Neutrophil (primary cell): ENCODE measurements around the gene FLNC.

Experiments used
- H3K27ac ChIP-seq: fragments of 200-600 bp; sonication (generic); 2 replicates; pipeline ENCODE4 v1.5.1; 2016; ENCODE audit warnings: mild to moderate bottlenecking, moderate library complexity
- H3K27me3 ChIP-seq: fragments of 200-600 bp; sonication (generic); 2 replicates; pipeline ENCODE4 v1.6.0; 2016; ENCODE audit warnings: mild to moderate bottlenecking
- H3K36me3 ChIP-seq: fragments of 200-600 bp; sonication (generic); 2 replicates; pipeline ENCODE4 v1.5.1; 2017
- H3K4me1 ChIP-seq, 2 experiments: fragments of 200-600 bp in 1 of 2; sonication (generic) in 1 of 2; 1 replicate in 1 of 2; 2 replicates in 1 of 2; pipeline versions ENCODE4 v1.5.1 to v1.6.1; 2013 to 2016; ENCODE audit warnings: low read depth in 1 of 2, low read length in 1 of 2, mild to moderate bottlenecking in 1 of 2, moderate library complexity in 1 of 2; ENCODE audit not compliant: control insufficient read depth in 1 of 2, insufficient read depth in 1 of 2
- H3K4me3 ChIP-seq, 2 experiments: fragments of 200-600 bp in 1 of 2; sonication (generic) in 1 of 2; 1 replicate in 1 of 2; 2 replicates in 1 of 2; pipeline ENCODE4 v1.5.1; 2013 to 2016; ENCODE audit warnings: low read depth in 1 of 2, low read length in 1 of 2, mild to moderate bottlenecking in 1 of 2, moderate library complexity in 1 of 2
- H3K9me3 ChIP-seq: fragments of 200-600 bp; sonication (generic); 2 replicates; pipeline ENCODE4 v1.5.1; 2016
- TF ChIP-seq, protein P1 (sequence below): fragments of 200-600 bp; sonication (generic); IDR thresholded peaks from 2 replicates; pipeline ENCODE4 v1.5.1; 2016; ENCODE audit warnings: antibody characterized with exemption

FLNC gene

DNA sequence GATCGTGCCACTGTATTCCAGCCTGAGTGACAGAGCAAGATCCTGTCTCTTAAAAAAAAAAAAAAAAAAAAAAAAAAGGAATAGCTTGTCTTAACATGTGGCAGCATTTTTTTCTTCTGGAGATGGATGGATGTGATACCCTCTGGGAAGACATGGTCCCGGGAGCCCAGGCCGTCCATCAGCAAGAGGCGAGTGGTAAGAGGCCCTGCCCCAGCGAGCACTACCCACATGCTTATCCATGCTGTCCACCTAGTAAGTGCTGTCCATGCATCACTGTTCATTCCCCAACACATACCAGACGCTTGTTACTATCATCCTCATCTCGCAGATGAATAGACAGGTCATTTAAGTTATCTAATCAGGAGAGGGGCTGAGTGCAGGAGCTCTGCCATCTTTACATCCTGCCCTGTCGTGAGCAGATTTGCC lies 45.3 kb downstream of the FLNC start:
- peaks cover 24% of the 10 kb centered on the region for H3K27me3 ChIP-seq
- H3K36me3 ChIP-seq = no peaks in the 10 kb centered on the region
- no peak overlapping the region for H3K27ac ChIP-seq
- TF ChIP-seq, protein P1, sequence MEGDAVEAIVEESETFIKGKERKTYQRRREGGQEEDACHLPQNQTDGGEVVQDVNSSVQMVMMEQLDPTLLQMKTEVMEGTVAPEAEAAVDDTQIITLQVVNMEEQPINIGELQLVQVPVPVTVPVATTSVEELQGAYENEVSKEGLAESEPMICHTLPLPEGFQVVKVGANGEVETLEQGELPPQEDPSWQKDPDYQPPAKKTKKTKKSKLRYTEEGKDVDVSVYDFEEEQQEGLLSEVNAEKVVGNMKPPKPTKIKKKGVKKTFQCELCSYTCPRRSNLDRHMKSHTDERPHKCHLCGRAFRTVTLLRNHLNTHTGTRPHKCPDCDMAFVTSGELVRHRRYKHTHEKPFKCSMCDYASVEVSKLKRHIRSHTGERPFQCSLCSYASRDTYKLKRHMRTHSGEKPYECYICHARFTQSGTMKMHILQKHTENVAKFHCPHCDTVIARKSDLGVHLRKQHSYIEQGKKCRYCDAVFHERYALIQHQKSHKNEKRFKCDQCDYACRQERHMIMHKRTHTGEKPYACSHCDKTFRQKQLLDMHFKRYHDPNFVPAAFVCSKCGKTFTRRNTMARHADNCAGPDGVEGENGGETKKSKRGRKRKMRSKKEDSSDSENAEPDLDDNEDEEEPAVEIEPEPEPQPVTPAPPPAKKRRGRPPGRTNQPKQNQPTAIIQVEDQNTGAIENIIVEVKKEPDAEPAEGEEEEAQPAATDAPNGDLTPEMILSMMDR = no peak
- H3K4me1 ChIP-seq = no peaks in the 10 kb centered on the region
- H3K4me3 ChIP-seq = no peak overlapping the region
- no peaks in the 10 kb centered on the region for H3K9me3 ChIP-seq

DNA sequence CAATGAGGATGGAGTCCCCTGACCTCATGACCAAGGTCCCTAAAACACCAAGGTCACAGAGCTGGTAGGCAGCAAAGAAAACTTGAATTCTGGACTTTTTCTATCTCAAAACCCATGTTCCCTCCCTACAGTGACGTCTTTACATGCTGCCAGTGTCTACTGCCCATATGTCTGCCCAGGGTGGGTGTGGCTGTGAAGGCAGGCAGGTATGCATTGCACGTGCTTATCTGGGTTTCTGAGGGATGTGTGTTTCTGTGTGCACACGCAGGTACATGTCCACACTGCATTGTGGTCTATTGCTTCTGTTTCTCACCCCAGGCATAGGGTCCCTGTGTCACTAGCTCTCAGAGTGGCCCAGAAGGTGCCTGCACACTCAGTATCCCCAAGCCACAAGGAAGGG lies 45.9 kb downstream of the FLNC start:
- H3K9me3 ChIP-seq = no peaks in the 10 kb centered on the region
- peaks cover 18% of the 10 kb centered on the region for H3K27me3 ChIP-seq
- no peak overlapping the region for H3K4me3 ChIP-seq
- no peak overlapping the region for H3K27ac ChIP-seq
- no peaks in the 10 kb centered on the region for H3K4me1 ChIP-seq
- no peaks in the 10 kb centered on the region for H3K36me3 ChIP-seq
- TF ChIP-seq, protein P1 = no peak

DNA sequence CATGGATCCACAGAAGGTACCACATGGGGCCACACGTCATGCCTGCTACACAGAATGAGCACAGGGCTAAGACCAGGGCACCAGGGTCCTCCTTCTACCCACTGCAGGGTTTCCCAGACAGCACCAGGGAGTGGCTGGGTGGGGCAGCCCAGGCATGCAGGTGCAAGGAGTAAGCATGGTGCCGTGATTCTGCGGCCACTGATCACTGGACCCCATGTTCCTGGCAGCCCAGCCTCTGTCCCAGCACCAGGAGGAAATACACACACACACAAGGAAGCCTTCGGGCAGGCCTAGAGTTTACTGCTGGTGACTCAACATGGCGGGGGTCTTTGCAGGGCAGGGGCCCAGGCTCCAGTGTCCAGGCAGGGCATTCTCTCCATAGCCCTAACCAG lies 46.4 kb downstream of the FLNC start:
- Histone ChIP-seq H3K4me3 (no peak overlapping the region), H3K4me1 (no peaks in the 10 kb centered on the region), H3K9me3 (no peaks in the 10 kb centered on the region), H3K27me3 (peaks cover 14% of the 10 kb centered on the region), H3K27ac (no peak overlapping the region), H3K36me3 (no peaks in the 10 kb centered on the region)
- TF ChIP-seq, protein P1 = no peak

DNA sequence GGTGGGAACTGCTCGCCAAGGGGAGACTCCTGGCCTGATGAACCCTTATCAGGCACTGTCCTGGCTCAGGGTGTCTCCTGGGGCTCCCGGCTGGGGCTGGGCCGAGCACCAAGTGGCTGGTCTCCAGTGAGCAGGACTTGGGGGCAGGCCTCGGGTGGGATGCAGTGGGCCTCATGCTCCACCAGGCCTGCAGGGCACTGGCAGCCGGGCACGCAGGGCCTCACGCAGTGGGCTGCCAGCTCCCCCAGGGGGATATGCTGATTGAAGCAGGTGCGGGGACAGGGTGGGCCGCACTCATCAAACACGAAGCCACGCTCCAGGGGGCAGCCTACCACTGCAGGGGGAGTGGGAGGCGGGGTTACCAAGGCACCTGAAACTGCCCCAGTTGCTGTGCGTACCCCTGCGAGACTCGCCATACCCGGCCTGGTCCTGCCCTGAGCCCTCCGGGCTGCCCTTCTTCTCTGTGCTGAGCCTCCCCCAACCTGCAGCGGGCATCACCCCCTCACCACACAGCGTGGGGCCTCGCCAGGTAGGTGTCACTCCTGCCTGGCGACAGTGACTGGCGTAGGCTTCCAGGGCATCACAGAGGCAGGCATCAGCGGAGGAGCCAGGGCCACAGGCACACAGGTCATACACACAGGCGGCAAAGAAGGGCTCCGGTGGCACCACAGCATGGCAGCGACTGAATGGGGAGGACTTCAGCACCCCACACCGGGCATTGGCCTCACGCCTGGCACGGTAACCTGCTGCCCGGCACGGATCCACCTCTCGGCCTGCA lies 47.0 kb downstream of the FLNC start:
- TF ChIP-seq, protein P1 = no peak
- Histone ChIP-seq H3K4me1 (no peaks in the 10 kb centered on the region), H3K9me3 (no peaks in the 10 kb centered on the region), H3K27me3 (peaks cover 8% of the 10 kb centered on the region), H3K36me3 (no peaks in the 10 kb centered on the region), H3K27ac (no peak overlapping the region), H3K4me3 (no peak overlapping the region)

GRCh38 chr7:128877756-128878120 lies 47.5 kb downstream of the FLNC start:
- TF ChIP-seq, protein P1 = no peak
- Histone ChIP-seq H3K36me3 (no peaks in the 10 kb centered on the region), H3K9me3 (no peaks in the 10 kb centered on the region), H3K27me3 (peaks cover 2% of the 10 kb centered on the region), H3K4me3 (no peak overlapping the region), H3K4me1 (no peaks in the 10 kb centered on the region), H3K27ac (no peak overlapping the region)
